Upper lobe of right lung (tissue), 1 donor: ENCODE data around the gene OPN3. TPM values are rescaled to one million over a fixed set of nuclear protein-coding genes. Genes with fewer than 3 reads are reported as not detected.

Experiments used
- ATAC-seq: fragments of 200-7000 bp; cut with Tn5 transposase; one replicate; pipeline ENCODE4 v1.9.1; 2020; ENCODE audit warnings: mild to moderate bottlenecking, moderate library complexity
- DNase-seq: peaks from one replicate; pipeline ENCODE4 v3.0.0-alpha.2; 2020
- H3K27ac ChIP-seq: fragments of 200-600 bp; one replicate; pipeline ENCODE4 v1.8.0; 2022
- H3K27me3 ChIP-seq: fragments of 200-600 bp; one replicate; pipeline ENCODE4 v1.8.0; 2022; ENCODE audit warnings: mild to moderate bottlenecking
- H3K36me3 ChIP-seq: fragments of 200-600 bp; one replicate; pipeline ENCODE4 v1.8.0; 2022
- H3K4me1 ChIP-seq: fragments of 200-600 bp; one replicate; pipeline ENCODE4 v1.8.0; 2022
- H3K4me3 ChIP-seq: fragments of 200-600 bp; one replicate; pipeline ENCODE4 v1.8.0; 2022; ENCODE audit warnings: mild to moderate bottlenecking
- H3K9me3 ChIP-seq: fragments of 200-600 bp; one replicate; pipeline ENCODE4 v1.8.0; 2022
- CTCF ChIP-seq: fragments of 200-600 bp; IDR thresholded peaks from one replicate; pipeline ENCODE4 v1.8.0; 2022; ENCODE audit warnings: antibody characterized with exemption
- intact Hi-C: fragments of 100-400 bp; cut with DNase I; formaldehyde crosslinking; loops from one replicate; pipeline ENCODE4 v1.11.0; 2022
- total RNA-seq: library from RNA; stranded (reverse); fragmentation: NEBNext Ultra II Directional; extraction: Animal tissue kit (Norgen Biotek cat#: 25700); gene quantifications from one replicate; pipeline ENCODE4 v1.2.1, GENCODE V29; 2021
- donor health status: DM: no; HTN: yes; CAD: no; lungs with severe emphysema.

Gene OPN3
- total RNA-seq, 1 donor from 2014 or later: 40.8 TPM

DNA sequence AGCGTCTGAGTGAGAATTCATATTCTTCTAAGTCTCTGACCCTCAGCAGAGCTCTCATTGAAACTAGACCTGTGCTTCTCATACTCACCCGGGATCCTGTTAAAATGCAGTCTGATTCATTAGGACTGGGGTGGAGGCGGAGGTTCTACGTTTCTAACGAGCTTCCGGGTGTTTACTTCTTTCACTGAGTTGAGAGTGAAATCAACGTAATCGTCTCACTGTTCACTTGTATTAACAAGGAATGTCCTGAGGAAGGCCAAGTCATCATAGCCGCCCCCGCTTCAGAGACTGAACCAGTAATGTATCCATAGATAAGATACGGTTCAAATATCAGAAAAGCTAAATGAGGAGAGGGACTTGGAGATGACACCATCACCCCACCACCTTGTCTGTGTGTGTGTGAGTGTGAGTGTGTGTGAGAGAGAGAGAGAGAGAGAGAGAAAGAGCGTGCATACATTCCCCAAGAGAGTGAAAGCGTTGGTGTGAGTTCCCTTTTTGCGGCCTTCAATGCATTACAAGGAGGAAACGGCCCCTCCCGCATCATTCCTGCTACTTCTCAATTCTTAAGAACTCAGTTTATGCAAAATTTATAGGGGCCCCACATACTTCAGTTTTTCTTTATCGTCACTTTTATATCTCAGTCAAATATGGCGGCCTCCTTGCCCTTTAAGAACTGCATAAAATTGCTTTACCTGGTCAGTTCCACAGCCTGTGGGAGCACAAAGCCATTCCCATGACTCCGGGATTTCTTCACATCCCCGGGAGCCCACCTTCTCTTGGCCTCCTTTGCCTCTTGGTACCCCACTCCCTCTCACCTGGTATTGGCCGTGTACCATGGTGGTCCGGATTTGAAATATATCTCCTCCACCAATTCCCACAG lies 88.2 kb downstream of the OPN3 start:
- H3K27me3 ChIP-seq: no peaks in the 10 kb centered on the region
- H3K9me3 ChIP-seq: no peaks in the 10 kb centered on the region
- ATAC-seq (peak; percentile 96), DNase-seq (peak; percentile 64)
- H3K36me3 ChIP-seq: no peaks in the 10 kb centered on the region
- intact Hi-C loops: no loop called here
- peak overlapping the region; percentile 66 for H3K27ac ChIP-seq
- H3K4me3 ChIP-seq: no peak overlapping the region
- TF ChIP-seq CTCF: no peak
- H3K4me1 ChIP-seq: no peaks in the 10 kb centered on the region

GRCh38 chr1:241550318-241550717 lies 89.9 kb downstream of the OPN3 start:
- Histone ChIP-seq H3K4me1 (no peaks in the 10 kb centered on the region), H3K27me3 (no peaks in the 10 kb centered on the region), H3K36me3 (no peaks in the 10 kb centered on the region), H3K4me3 (no peak overlapping the region), H3K27ac (no peak overlapping the region), H3K9me3 (no peaks in the 10 kb centered on the region)
- ATAC-seq (no peak), DNase-seq (no peak)
- no peak for TF ChIP-seq CTCF
- intact Hi-C loops: no loop called here

- ATAC-seq: no peak
Measured at GRCh38 chr1:241548008-241548407, 92.2 kb downstream of the OPN3 start.

More at GRCh38 chr1:241548008-241548407, 92.2 kb downstream of the OPN3 start:
- Histone ChIP-seq H3K27me3 (no peaks in the 10 kb centered on the region), H3K36me3 (no peaks in the 10 kb centered on the region), H3K9me3 (no peaks in the 10 kb centered on the region), H3K4me3 (no peak overlapping the region), H3K4me1 (no peaks in the 10 kb centered on the region), H3K27ac (no peak overlapping the region)
- DNase-seq: no peak
- intact Hi-C loops: no loop called here
- no peak for TF ChIP-seq CTCF

Other genes starting within 250 kb of the OPN3 start
- gene FH, start 120.6 kb downstream of the OPN3 start, total RNA-seq: 37.4 TPM
- gene KMO, start 108.0 kb downstream of the OPN3 start, total RNA-seq: 19.0 TPM
- gene CHML, start within 50 bp of the OPN3 start, total RNA-seq: 16.8 TPM
- not detected for gene WDR64, start 11.9 kb upstream of the OPN3 start, total RNA-seq
- 0.32 TPM for gene EXO1, start 207.8 kb upstream of the OPN3 start, total RNA-seq